T-helper 17 cell (primary cell): Measurements from ENCODE around the gene TBX6. TPM values are rescaled to one million over a fixed set of nuclear protein-coding genes. Genes with fewer than 3 reads are reported as not detected.

Experiments
- ATAC-seq: fragments of 150-1000 bp; cut with Tn5 transposase; 2 replicates; pipeline ENCODE4 v1.10.0; 2021; ENCODE audit warnings: mild to moderate bottlenecking, moderate library complexity
- DNase-seq, 3 donors: peaks; one replicate each; pipeline versions ENCODE4 v3.0.0 to v3.0.0-alpha.2; 2020 to 2021
- H3K9me3 ChIP-seq: one replicate; pipeline ENCODE4 v1.7.0; 2013; ENCODE audit warnings: low read length, mild to moderate bottlenecking; ENCODE audit not compliant: control insufficient read depth, poor library complexity, severe bottlenecking
- H3K27ac Mint-ChIP-seq: one replicate; pipeline ENCODE4 v1.8.0; 2022; ENCODE audit warnings: mild to moderate bottlenecking, moderate library complexity, mixed read lengths
- H3K27me3 Mint-ChIP-seq: one replicate; pipeline ENCODE4 v1.8.0; 2022; ENCODE audit warnings: mixed read lengths
- H3K36me3 Mint-ChIP-seq: one replicate; pipeline ENCODE4 v1.8.0; 2022; ENCODE audit warnings: low read depth, mixed read lengths
- H3K4me1 Mint-ChIP-seq: one replicate; pipeline ENCODE4 v1.8.0; 2022; ENCODE audit warnings: mild to moderate bottlenecking, mixed read lengths
- H3K4me3 Mint-ChIP-seq: one replicate; pipeline ENCODE4 v1.8.0; 2022; ENCODE audit warnings: mild to moderate bottlenecking, moderate library complexity, mixed read lengths
- total RNA-seq, 4 donors: library from RNA in 2 of 4; stranded (reverse) in 2 of 4; gene quantifications; one replicate each; pipeline ENCODE4 v1.2.3 and lab custom pipeline; 2022 to 2026

Gene TBX6
- total RNA-seq, 2 donors from 2014 or later: 0.65 to 0.94 TPM

DNA sequence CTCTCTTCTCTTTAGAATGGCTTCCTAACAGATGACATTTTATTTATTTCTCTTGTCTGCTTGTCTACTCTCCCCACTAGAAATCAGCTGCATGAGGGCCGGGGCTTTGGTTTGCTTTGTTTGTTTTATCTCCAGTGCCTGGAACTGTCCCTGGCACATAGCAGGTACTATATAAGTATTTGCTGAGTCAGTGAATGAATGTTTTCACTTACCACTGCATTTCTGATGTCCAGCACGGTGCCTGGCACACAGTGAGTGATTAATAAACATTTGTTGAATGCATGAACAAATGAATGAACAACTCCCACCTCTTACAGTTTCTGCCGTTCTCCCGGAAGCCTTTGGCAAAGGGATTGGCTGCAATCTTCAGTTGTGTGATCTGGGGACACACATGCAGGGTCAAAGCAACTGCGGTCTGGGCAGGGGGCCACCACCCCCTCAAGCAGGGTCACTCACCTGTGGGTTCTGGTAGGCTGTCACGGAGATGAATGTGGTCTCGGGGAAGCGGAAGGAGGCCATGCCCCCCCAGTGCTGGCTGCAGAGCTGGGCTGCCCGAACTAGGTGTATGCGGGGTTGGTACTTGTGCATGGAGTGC lies 3.4 kb downstream of the TBX6 start:
- DNase-seq (no peak), ATAC-seq (no peak)
- H3K9me3 ChIP-seq: no peaks in the 10 kb centered on the region
- Mint-ChIP-seq H3K4me1 (peaks cover 25% of the 10 kb centered on the region), H3K27ac (peak overlapping the region; percentile 39), H3K4me3 (no peak overlapping the region), H3K36me3 (peaks cover 3% of the 10 kb centered on the region), H3K27me3 (no peaks in the 10 kb centered on the region)

GRCh38 chr16:30087181-30087898 lies 4.4 kb downstream of the TBX6 start:
- H3K4me3 Mint-ChIP-seq: no peak overlapping the region
- DNase-seq: no peak

DNA sequence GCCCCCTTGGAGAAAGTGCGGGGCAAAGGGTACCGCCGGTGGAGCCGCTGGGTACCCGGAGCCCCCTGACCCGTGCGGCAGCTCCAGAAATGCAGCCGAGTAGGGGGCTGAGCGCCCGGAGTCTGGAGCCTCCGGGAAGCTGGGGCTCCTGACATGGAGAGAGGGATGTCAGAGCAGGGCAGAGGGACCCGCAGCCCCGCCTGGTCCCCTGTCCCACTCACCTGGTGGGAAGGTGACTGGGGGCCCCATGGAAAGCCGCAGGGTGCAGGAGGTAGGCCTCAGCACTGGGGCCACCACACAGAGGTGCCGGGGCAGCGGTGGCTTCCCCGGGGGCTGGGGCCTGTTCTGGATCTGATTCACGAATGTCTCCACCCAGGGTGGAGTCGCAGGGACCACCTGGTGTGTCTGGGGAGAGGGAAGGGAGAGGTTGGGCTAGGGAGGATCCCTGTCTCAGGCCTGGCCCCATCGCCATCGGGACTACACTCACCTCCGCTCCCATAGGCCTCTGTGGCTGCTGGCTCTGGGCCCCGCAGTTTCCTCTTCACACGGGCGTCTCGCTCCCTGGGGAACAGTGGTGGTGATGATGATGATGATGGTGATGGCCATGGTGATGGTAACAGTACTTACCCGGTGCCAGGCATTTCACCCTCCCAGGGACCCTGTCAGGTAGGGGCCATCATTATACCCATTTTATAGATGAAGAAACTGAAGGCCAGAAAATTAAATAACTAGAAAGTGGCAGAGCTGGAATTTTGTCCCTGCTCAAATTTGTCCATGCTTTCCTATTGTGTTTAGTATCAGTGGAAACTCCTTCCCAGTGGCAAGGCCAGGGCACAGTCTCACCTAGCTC lies 5.2 kb downstream of the TBX6 start:
- Mint-ChIP-seq H3K4me1 (peaks cover 17% of the 10 kb centered on the region), H3K27me3 (no peaks in the 10 kb centered on the region), H3K36me3 (peaks cover 9% of the 10 kb centered on the region), H3K27ac (peak overlapping the region; percentile 32), H3K4me3 (no peak overlapping the region)
- no peaks in the 10 kb centered on the region for H3K9me3 ChIP-seq
- ATAC-seq (no peak), DNase-seq (no peak)

More at GRCh38 chr16:30087181-30087898, 4.4 kb downstream of the TBX6 start:
- H3K9me3 ChIP-seq: no peaks in the 10 kb centered on the region
- Mint-ChIP-seq H3K27ac (peak overlapping the region; percentile 32), H3K27me3 (no peaks in the 10 kb centered on the region), H3K36me3 (peaks cover 6% of the 10 kb centered on the region), H3K4me1 (peaks cover 23% of the 10 kb centered on the region)
- ATAC-seq: no peak

DNA sequence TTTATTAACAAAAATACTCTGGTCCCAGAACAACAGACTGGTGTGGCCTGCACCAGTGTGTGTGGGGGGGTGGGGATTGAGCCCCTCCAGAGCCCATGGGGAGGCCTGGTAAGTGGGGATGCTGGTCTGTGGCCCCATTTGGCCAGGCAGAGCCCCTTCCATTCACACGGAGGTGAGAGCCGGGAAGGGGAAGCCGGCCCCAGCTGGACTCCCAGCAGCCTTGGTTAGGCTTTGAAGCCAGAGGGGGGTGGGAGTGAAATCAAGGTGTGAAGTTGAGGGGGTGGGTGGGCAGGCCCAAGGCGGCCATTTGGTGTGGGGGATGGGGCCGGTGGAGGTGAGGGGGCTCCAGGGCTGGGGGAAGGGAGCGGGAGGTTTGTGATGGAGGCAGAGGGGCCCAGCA lies 5.9 kb downstream of the TBX6 start:
- Mint-ChIP-seq H3K36me3 (peaks cover 9% of the 10 kb centered on the region), H3K4me3 (no peak overlapping the region), H3K4me1 (peaks cover 17% of the 10 kb centered on the region), H3K27me3 (no peaks in the 10 kb centered on the region), H3K27ac (no peak overlapping the region)
- no peaks in the 10 kb centered on the region for H3K9me3 ChIP-seq
- ATAC-seq (no peak), DNase-seq (no peak)

DNA sequence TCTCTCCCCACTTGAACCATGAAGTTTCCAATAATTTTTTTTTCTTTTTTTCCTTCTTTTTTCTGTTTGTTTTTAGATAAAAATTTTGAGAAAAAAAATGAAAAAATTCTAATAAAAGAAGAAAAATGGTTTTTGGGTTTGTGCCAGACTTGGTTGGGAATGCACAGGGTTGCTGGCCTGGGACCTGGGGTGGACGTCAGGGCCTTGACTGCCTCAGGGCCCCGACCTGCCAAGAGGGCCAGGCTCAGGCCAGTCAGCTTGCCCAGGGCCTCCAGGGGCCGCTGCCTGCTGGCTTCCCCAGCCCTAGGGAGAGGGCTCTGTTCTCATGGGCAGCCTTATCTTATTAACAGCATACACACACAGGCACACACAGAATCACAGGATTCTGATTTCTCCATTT lies 6.5 kb downstream of the TBX6 start:
- Mint-ChIP-seq H3K36me3 (peaks cover 9% of the 10 kb centered on the region), H3K27me3 (no peaks in the 10 kb centered on the region), H3K27ac (no peak overlapping the region), H3K4me1 (peaks cover 17% of the 10 kb centered on the region), H3K4me3 (no peak overlapping the region)
- H3K9me3 ChIP-seq: no peaks in the 10 kb centered on the region
- ATAC-seq (no peak), DNase-seq (no peak)

DNA sequence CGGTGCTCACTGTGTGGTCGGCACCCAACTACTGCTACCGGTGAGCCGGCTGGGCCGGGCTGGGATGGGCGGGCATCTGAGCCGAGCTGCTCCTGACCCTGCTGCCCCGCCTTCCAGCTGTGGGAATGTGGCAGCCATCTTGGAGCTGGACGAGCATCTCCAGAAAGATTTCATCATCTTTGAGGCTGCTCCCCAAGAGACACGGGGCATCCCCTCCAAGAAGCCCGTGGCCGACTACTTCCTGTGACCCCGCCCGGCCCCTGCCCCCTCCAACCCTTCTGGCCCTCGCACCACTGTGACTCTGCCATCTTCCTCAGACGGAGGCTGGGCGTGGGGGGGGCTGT lies 6.9 kb downstream of the TBX6 start:
- Mint-ChIP-seq H3K27ac (no peak overlapping the region), H3K4me1 (peaks cover 14% of the 10 kb centered on the region), H3K4me3 (no peak overlapping the region), H3K27me3 (no peaks in the 10 kb centered on the region), H3K36me3 (peaks cover 9% of the 10 kb centered on the region)
- DNase-seq (no peak), ATAC-seq (no peak)
- no peaks in the 10 kb centered on the region for H3K9me3 ChIP-seq

- Mint-ChIP-seq H3K4me3 (no peak overlapping the region), H3K27me3 (no peaks in the 10 kb centered on the region), H3K4me1 (peaks cover 17% of the 10 kb centered on the region), H3K27ac (no peak overlapping the region), H3K36me3 (peaks cover 9% of the 10 kb centered on the region)
- H3K9me3 ChIP-seq: no peaks in the 10 kb centered on the region
- DNase-seq: no peak
- ATAC-seq: no peak
These were observed 7.5 kb downstream of the TBX6 start for GRCh38 chr16:30084096-30084815.

GRCh38 chr16:30083216-30084055 lies 8.3 kb downstream of the TBX6 start:
- ATAC-seq: peak; percentile 20
- Mint-ChIP-seq H3K27ac (no peak overlapping the region), H3K36me3 (peaks cover 9% of the 10 kb centered on the region), H3K27me3 (no peaks in the 10 kb centered on the region), H3K4me1 (peaks cover 17% of the 10 kb centered on the region), H3K4me3 (no peak overlapping the region)
- no peaks in the 10 kb centered on the region for H3K9me3 ChIP-seq
- no peak for DNase-seq

GRCh38 chr16:30082545-30083090 lies 9.1 kb downstream of the TBX6 start:
- no peak for ATAC-seq
- Mint-ChIP-seq H3K36me3 (peaks cover 9% of the 10 kb centered on the region), H3K27me3 (no peaks in the 10 kb centered on the region), H3K27ac (peak overlapping the region; percentile 24), H3K4me1 (peaks cover 23% of the 10 kb centered on the region), H3K4me3 (no peak overlapping the region)
- no peaks in the 10 kb centered on the region for H3K9me3 ChIP-seq
- DNase-seq: no peak

DNA sequence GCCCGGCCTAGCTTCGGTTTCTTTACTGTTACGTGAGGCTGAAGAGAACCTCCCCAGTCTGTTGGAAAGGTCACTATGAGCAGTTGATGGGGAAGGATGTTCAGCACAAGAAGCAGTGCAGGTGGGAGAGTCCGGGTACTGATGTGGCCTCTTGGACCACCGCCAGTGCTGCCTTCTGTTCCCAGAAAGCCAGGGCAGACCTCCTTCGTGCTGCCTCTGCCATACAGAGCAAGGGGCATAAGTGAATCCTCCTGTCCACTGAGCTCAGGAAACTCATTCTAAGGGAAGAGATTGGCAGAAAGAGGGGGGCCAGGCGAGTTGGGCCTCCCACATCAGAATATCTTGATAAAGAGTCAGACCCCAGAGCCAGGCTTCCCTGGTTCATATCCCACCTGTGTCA lies 12.2 kb downstream of the TBX6 start:
- no peak overlapping the region for H3K27ac Mint-ChIP-seq
- H3K4me1 Mint-ChIP-seq: peaks cover 37% of the 10 kb centered on the region
- H3K27me3 Mint-ChIP-seq: no peaks in the 10 kb centered on the region
- H3K4me3 Mint-ChIP-seq: no peak overlapping the region
- no peaks in the 10 kb centered on the region for H3K9me3 ChIP-seq
- ATAC-seq: no peak
- H3K36me3 Mint-ChIP-seq: peaks cover 11% of the 10 kb centered on the region
- DNase-seq: no peak

DNA sequence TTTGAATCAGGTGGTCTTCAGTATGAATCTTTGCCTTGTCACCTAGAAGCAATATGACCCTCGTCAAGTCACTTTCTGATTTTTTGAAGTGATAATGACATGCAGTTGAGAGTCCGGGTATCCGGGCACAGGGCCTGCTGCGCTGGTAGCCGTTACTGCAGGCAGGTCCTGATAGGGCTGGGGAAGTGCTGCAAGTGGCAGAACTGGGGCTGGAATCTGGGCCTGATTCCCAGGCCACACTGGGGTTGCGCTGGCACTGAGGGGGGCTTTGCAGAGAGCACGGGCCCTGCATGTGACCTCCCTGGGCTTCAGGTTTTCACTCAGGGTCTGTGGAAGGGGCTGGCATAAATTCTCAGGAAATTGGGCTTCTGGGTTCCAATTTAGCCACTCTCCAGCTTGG lies 13.0 kb downstream of the TBX6 start:
- ATAC-seq: no peak

GRCh38 chr16:30077656-30078055 lies 14.1 kb downstream of the TBX6 start:
- H3K4me3 Mint-ChIP-seq: peak overlapping the region; percentile 99
- H3K4me1 Mint-ChIP-seq: peaks cover 28% of the 10 kb centered on the region
- H3K27me3 Mint-ChIP-seq: no peaks in the 10 kb centered on the region
- H3K36me3 Mint-ChIP-seq: peaks cover 5% of the 10 kb centered on the region
- peak overlapping the region; percentile 96 for H3K27ac Mint-ChIP-seq
- no peak for DNase-seq
- no peak for ATAC-seq
- no peaks in the 10 kb centered on the region for H3K9me3 ChIP-seq

More for the DNA sequence above, 13.0 kb downstream of the TBX6 start:
- H3K36me3 Mint-ChIP-seq: peaks cover 8% of the 10 kb centered on the region
- H3K4me3 Mint-ChIP-seq: no peak overlapping the region
- H3K4me1 Mint-ChIP-seq: peaks cover 33% of the 10 kb centered on the region
- no peaks in the 10 kb centered on the region for H3K27me3 Mint-ChIP-seq
- H3K27ac Mint-ChIP-seq: no peak overlapping the region
- no peak for DNase-seq
- H3K9me3 ChIP-seq: no peaks in the 10 kb centered on the region
